H9 (cell line): ENCODE results near the gene SPATA17. TPM values are rescaled to one million over a fixed set of nuclear protein-coding genes. Genes with fewer than 3 reads are reported as not detected.

Experiments
- DNase-seq: peaks from one replicate; pipeline ENCODE4 v3.0.0-alpha.2; 2017
- H2AFZ ChIP-seq: one replicate; pipeline ENCODE4 v1.6.1; 2013; ENCODE audit warnings: mild to moderate bottlenecking, low read length, control low read depth, moderate library complexity
- H2AK5ac ChIP-seq: 2 replicates; pipeline ENCODE4 v1.6.1; 2013; ENCODE audit warnings: low read length, control low read depth, mixed read lengths; ENCODE audit not compliant: insufficient read length
- H2BK120ac ChIP-seq: one replicate; pipeline ENCODE4 v1.6.1; 2013; ENCODE audit warnings: low read depth, mild to moderate bottlenecking, low read length, control low read depth, inconsistent platforms; ENCODE audit not compliant: poor library complexity, severe bottlenecking
- H2BK12ac ChIP-seq: 2 replicates; pipeline ENCODE4 v1.6.1; 2013; ENCODE audit warnings: low read length, control low read depth, mixed read lengths, low read depth; ENCODE audit not compliant: insufficient read length
- H2BK15ac ChIP-seq: 2 replicates; pipeline ENCODE4 v1.6.1; 2013; ENCODE audit warnings: low read depth, low read length, control low read depth
- H2BK20ac ChIP-seq: one replicate; pipeline ENCODE4 v1.6.1; 2013; ENCODE audit warnings: low read depth, mild to moderate bottlenecking, low read length, control low read depth, inconsistent platforms; ENCODE audit not compliant: poor library complexity, severe bottlenecking
- H2BK5ac ChIP-seq: 2 replicates; pipeline ENCODE4 v1.6.1; 2013; ENCODE audit warnings: low read length, control low read depth, mixed read lengths; ENCODE audit not compliant: insufficient read length
- H3K14ac ChIP-seq: 2 replicates; pipeline ENCODE4 v1.6.1; 2013; ENCODE audit warnings: low read length, control low read depth; ENCODE audit not compliant: insufficient read depth
- H3K18ac ChIP-seq: 2 replicates; pipeline ENCODE4 v1.6.1; 2013; ENCODE audit warnings: low read depth, mild to moderate bottlenecking, mixed read lengths, low read length, control low read depth; ENCODE audit not compliant: insufficient read length
- H3K23ac ChIP-seq: 2 replicates; pipeline ENCODE4 v1.6.1; 2013; ENCODE audit warnings: low read length, control low read depth, mixed read lengths, low read depth; ENCODE audit not compliant: insufficient read length
- H3K23me2 ChIP-seq: 2 replicates; pipeline ENCODE4 v1.6.1; 2013; ENCODE audit warnings: low read depth, mild to moderate bottlenecking, mixed read lengths, low read length, control low read depth; ENCODE audit not compliant: insufficient read length, poor library complexity, severe bottlenecking
- H3K27ac ChIP-seq: 2 replicates; pipeline ENCODE4 v1.5.1; 2013; ENCODE audit warnings: low read length, control low read depth, mixed read lengths, low read depth; ENCODE audit not compliant: insufficient read length
- H3K27me3 ChIP-seq: 2 replicates; pipeline ENCODE4 v1.6.1; 2013; ENCODE audit warnings: low read length, control low read depth, inconsistent platforms; ENCODE audit not compliant: insufficient read depth
- H3K4ac ChIP-seq: 2 replicates; pipeline ENCODE4 v1.6.1; 2013; ENCODE audit warnings: low read depth, mild to moderate bottlenecking, control low read depth, inconsistent platforms, low read length, moderate library complexity
- H3K4me1 ChIP-seq: 2 replicates; pipeline ENCODE4 v1.6.1; 2013; ENCODE audit warnings: low read length, control low read depth, inconsistent platforms; ENCODE audit not compliant: insufficient read depth
- H3K4me2 ChIP-seq: 2 replicates; pipeline ENCODE4 v1.6.1; 2013; ENCODE audit warnings: low read length, control low read depth, mixed read lengths; ENCODE audit not compliant: insufficient read length, insufficient read depth
- H3K56ac ChIP-seq: 2 replicates; pipeline ENCODE4 v1.6.1; 2013; ENCODE audit warnings: low read depth, mild to moderate bottlenecking, mixed read lengths, low read length, control low read depth; ENCODE audit not compliant: insufficient read length
- H3K79me1 ChIP-seq: 2 replicates; pipeline ENCODE4 v1.6.1; 2013; ENCODE audit warnings: low read depth, mild to moderate bottlenecking, moderate library complexity, low read length, control low read depth, inconsistent platforms; ENCODE audit not compliant: insufficient read depth, poor library complexity, severe bottlenecking
- H3K79me2 ChIP-seq: 2 replicates; pipeline ENCODE4 v1.6.1; 2013; ENCODE audit warnings: low read length, control low read depth, inconsistent platforms; ENCODE audit not compliant: insufficient read depth
- H3K9ac ChIP-seq: 2 replicates; pipeline ENCODE4 v1.6.1; 2013; ENCODE audit warnings: low read length, control low read depth, mixed read lengths; ENCODE audit not compliant: insufficient read length; ENCODE audit errors: extremely low read depth
- H3K9me3 ChIP-seq: one replicate; pipeline ENCODE4 v1.6.1; 2013; ENCODE audit warnings: low read depth, low read length, inconsistent platforms; ENCODE audit not compliant: control insufficient read depth
- H3T11ph ChIP-seq: one replicate; pipeline ENCODE4 v1.6.1; 2013; ENCODE audit warnings: mild to moderate bottlenecking, low read length, control low read depth, inconsistent platforms
- H4K20me1 ChIP-seq: one replicate; pipeline ENCODE4 v1.6.1; 2013; ENCODE audit not compliant: control insufficient read depth, insufficient read length, insufficient read depth
- H4K5ac ChIP-seq: 2 replicates; pipeline ENCODE4 v1.6.1; 2013; ENCODE audit warnings: low read depth, mild to moderate bottlenecking, mixed read lengths, low read length, control low read depth; ENCODE audit not compliant: insufficient read length
- H4K8ac ChIP-seq: replicated peaks from 2 replicates; pipeline ENCODE4 v1.6.1; 2013; ENCODE audit warnings: low read length, control low read depth, mixed read lengths, low read depth; ENCODE audit not compliant: insufficient read length
- H4K91ac ChIP-seq: 2 replicates; pipeline ENCODE4 v1.6.1; 2013; ENCODE audit warnings: low read depth, mild to moderate bottlenecking, moderate library complexity, mixed read lengths, low read length, control low read depth; ENCODE audit not compliant: insufficient read length
- H3K27ac Mint-ChIP-seq, 3 experiments: 2 replicates in 2 of 3; 3 replicates in 1 of 3; pipeline ENCODE4 v1.8.0; 2020 to 2021; ENCODE audit warnings: mixed read lengths in 3 of 3, mild to moderate bottlenecking in 1 of 3, moderate library complexity in 1 of 3
- H3K27me3 Mint-ChIP-seq: 2 replicates; pipeline ENCODE4 v1.8.0; 2021; ENCODE audit warnings: low read depth, mild to moderate bottlenecking, moderate library complexity, mixed read lengths
- H3K36me3 Mint-ChIP-seq, 3 experiments: 2 replicates in 2 of 3; 3 replicates in 1 of 3; pipeline ENCODE4 v1.8.0; 2020 to 2021; ENCODE audit warnings: low read depth in 3 of 3, mixed read lengths in 3 of 3; ENCODE audit not compliant: insufficient read depth in 1 of 3
- H3K4me1 Mint-ChIP-seq, 2 experiments: 2 replicates each; pipeline ENCODE4 v1.8.0; 2020; ENCODE audit warnings: mixed read lengths in 2 of 2
- H3K4me3 Mint-ChIP-seq, 2 experiments: 2 replicates in 1 of 2; 3 replicates in 1 of 2; pipeline ENCODE4 v1.8.0; 2020 to 2021; ENCODE audit warnings: mild to moderate bottlenecking in 2 of 2, mixed read lengths in 2 of 2, moderate library complexity in 1 of 2
- H3K9me3 Mint-ChIP-seq, 2 experiments: 2 replicates in 1 of 2; 3 replicates in 1 of 2; pipeline ENCODE4 v1.8.0; 2020; ENCODE audit warnings: mild to moderate bottlenecking in 2 of 2, mixed read lengths in 2 of 2, moderate library complexity in 1 of 2
- WGBS: extraction: QIAGEN DNeasy Blood & Tissue Kit; methylation state at CpG from one replicate; pipeline ENCODE4 v1.1.7; 2013; ENCODE audit warnings: missing lambda C conversion rate, low lambda C conversion rate, mixed read lengths; ENCODE audit not compliant: insufficient read length; ENCODE audit errors: extremely low coverage; 5-methylcytosine and 5-hydroxymethylcytosine counted together
- total RNA-seq: library from RNA; stranded (reverse); gene quantifications from 2 replicates; pipeline ENCODE4 v1.2.1, GENCODE V29; 2021
- TF ChIP-seq, protein P1 (sequence below): fragments of 200-600 bp; sonication (generic); conservative IDR thresholded peaks from 3 replicates; pipeline ENCODE4 v1.8.0; 2021; ENCODE audit warnings: antibody characterized with exemption, mild to moderate bottlenecking

The SPATA17 gene
- total RNA-seq, 1 experiment from 2014 or later: 0.44 TPM

GRCh38 chr1:217642455-217642854 lies 11.3 kb downstream of the SPATA17 start:
- Histone ChIP-seq H3K9ac (no peak overlapping the region), H3K27ac (no peak overlapping the region), H2AK5ac (no peak overlapping the region), H4K5ac (no peak overlapping the region), H3K9me3 (no peaks in the 10 kb centered on the region), H2BK120ac (no peak overlapping the region), H2BK12ac (no peak overlapping the region), H4K8ac (no peak overlapping the region), H3K4me1 (no peaks in the 10 kb centered on the region), H3K4ac (no peak overlapping the region), H2AFZ (no peak overlapping the region), H3K79me2 (no peaks in the 10 kb centered on the region), H2BK20ac (no peak overlapping the region), H2BK5ac (no peak overlapping the region), H3K4me2 (no peak overlapping the region), H3K79me1 (no peaks in the 10 kb centered on the region), H3K27me3 (no peaks in the 10 kb centered on the region), H3K56ac (no peak overlapping the region), H3K14ac (no peak overlapping the region), H3T11ph (no peak overlapping the region), H2BK15ac (no peak overlapping the region), H4K20me1 (no peaks in the 10 kb centered on the region), H3K23ac (no peak overlapping the region), H3K18ac (no peak overlapping the region), H4K91ac (no peak overlapping the region), H3K23me2 (no peaks in the 10 kb centered on the region)
- no CpG with 5 or more reads among the region's 6 CpGs for WGBS
- no peak for DNase-seq
- Mint-ChIP-seq H3K4me3 (no peak overlapping the region), H3K27ac (no peak overlapping the region; a peak in 1 of 7 replicates), H3K27me3 (no peaks in the 10 kb centered on the region), H3K36me3 (no peaks in the 10 kb centered on the region), H3K9me3 (no peaks in the 10 kb centered on the region), H3K4me1 (peaks cover 3% of the 10 kb centered on the region in 2 experiments; a peak in 1 of 4 replicates)
- TF ChIP-seq, protein P1, sequence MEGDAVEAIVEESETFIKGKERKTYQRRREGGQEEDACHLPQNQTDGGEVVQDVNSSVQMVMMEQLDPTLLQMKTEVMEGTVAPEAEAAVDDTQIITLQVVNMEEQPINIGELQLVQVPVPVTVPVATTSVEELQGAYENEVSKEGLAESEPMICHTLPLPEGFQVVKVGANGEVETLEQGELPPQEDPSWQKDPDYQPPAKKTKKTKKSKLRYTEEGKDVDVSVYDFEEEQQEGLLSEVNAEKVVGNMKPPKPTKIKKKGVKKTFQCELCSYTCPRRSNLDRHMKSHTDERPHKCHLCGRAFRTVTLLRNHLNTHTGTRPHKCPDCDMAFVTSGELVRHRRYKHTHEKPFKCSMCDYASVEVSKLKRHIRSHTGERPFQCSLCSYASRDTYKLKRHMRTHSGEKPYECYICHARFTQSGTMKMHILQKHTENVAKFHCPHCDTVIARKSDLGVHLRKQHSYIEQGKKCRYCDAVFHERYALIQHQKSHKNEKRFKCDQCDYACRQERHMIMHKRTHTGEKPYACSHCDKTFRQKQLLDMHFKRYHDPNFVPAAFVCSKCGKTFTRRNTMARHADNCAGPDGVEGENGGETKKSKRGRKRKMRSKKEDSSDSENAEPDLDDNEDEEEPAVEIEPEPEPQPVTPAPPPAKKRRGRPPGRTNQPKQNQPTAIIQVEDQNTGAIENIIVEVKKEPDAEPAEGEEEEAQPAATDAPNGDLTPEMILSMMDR: no peak
